ENCODE data around the gene HMCN2.

Gene HMCN2

DNA sequence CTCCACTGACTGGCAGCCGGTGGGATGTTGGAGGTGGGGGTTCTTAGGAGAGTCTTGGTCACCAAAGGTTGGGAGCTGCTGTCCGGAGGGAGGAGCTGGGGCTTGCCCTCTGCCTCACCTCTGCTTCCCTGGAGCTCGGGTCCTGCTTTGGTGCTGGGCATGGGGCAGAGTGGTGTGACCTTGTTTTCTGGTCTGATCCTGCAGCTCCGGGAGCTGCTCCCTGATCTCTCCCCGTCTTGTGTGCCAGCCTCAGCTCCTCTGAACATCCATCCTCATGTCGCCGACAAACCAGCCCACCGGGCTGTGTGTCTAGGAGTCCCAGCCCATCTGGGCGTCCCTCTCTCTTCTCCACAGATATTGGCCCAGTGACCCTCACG lies 18.7 kb downstream of the HMCN2 start:
- Histone ChIP-seq H3K36me3 (ENCODE audit: insufficient read depth, low read length) (no peaks in the 10 kb centered on the region), H3K27ac (ENCODE audit: low read depth, low read length) (no peak overlapping the region), H3K4me3 (ENCODE audit: low read depth, low read length) (no peak overlapping the region), H3K79me2 (ENCODE audit: control insufficient read depth, insufficient read depth, low read length, unreplicated experiment) (no peaks in the 10 kb centered on the region), H2AFZ (ENCODE audit: low read length, unreplicated experiment) (no peak overlapping the region), H3K4me1 (ENCODE audit: control insufficient read depth, insufficient read depth, low read length, unreplicated experiment) (no peaks in the 10 kb centered on the region), H3K27me3 (ENCODE audit: insufficient read depth, low read length) (peaks cover 44% of the 10 kb centered on the region)

DNA sequence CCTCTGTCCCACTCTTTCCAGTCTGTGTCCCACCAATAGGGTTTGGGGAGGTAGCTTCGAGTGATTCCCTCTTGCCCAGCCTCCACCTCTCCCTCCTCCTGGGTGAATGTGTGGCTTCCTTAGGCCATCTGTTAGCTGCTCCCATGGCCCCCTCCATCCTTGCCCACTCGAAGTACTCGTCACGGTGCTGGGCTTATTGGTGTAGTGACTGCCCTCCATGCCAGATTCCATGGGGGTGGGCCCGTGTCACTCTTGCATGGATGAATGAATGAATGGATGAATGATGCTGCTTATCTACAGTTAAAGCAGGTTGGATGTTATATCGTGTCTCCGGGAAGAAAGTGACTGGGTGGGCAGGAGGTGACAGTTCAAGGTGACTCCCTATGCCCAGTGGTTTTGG lies 19.1 kb downstream of the HMCN2 start:
- no peak overlapping the region for H3K27ac ChIP-seq (ENCODE audit: low read depth, low read length)
- H3K36me3 ChIP-seq (ENCODE audit: insufficient read depth, low read length), result no peaks in the 10 kb centered on the region
- no peaks in the 10 kb centered on the region for H3K79me2 ChIP-seq (ENCODE audit: control insufficient read depth, insufficient read depth, low read length, unreplicated experiment)
- no peak overlapping the region for H2AFZ ChIP-seq (ENCODE audit: low read length, unreplicated experiment)
- H3K4me1 ChIP-seq (ENCODE audit: control insufficient read depth, insufficient read depth, low read length, unreplicated experiment), result no peaks in the 10 kb centered on the region
- H3K27me3 ChIP-seq (ENCODE audit: insufficient read depth, low read length), result peaks cover 49% of the 10 kb centered on the region
- no peak overlapping the region for H3K4me3 ChIP-seq (ENCODE audit: low read depth, low read length)

- Histone ChIP-seq H3K27ac (ENCODE audit: low read depth, low read length) (no peak overlapping the region), H3K4me3 (ENCODE audit: low read depth, low read length) (no peak overlapping the region), H3K4me1 (ENCODE audit: control insufficient read depth, insufficient read depth, low read length, unreplicated experiment) (no peaks in the 10 kb centered on the region), H3K79me2 (ENCODE audit: control insufficient read depth, insufficient read depth, low read length, unreplicated experiment) (no peaks in the 10 kb centered on the region), H3K27me3 (ENCODE audit: insufficient read depth, low read length) (peaks cover 55% of the 10 kb centered on the region), H3K36me3 (ENCODE audit: insufficient read depth, low read length) (no peaks in the 10 kb centered on the region), H2AFZ (ENCODE audit: low read length, unreplicated experiment) (no peak overlapping the region)
Measured at GRCh38 chr9:130285271-130285670, 19.7 kb downstream of the HMCN2 start.

DNA sequence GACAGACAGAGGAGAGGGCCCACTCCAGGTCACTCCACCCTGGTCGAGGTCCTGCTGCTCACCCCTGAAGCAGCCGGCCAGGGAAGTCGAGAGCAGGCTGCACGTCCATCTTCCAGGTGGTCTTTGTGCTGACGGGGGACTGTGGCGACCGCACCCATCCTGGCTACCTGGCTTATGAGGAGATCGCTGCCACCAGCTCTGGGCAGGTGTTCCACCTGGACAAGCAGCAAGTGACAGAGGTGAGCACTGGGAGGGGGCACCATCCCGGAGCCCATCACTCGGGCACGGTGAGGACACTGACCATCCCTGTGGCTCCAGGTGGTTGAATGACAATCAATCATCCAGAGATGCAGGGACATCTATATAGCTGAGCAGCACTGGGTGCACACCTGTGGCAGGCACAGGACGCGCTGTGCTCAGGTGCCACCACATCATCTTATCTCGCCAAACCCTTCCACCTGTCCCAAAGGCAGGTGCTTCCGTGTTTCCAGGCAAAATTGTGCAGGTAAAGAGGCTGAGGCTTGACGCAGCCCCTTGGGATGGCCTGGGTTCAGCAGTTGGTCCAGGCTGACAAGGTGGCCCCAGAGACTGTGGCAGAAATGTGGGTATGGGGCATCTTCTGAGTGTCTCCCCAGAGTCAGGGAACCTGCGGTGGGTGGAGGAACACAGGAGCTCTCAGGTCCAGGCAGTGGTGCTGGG lies 20.7 kb downstream of the HMCN2 start:
- Histone ChIP-seq H3K36me3 (ENCODE audit: insufficient read depth, low read length) (no peaks in the 10 kb centered on the region), H3K79me2 (ENCODE audit: control insufficient read depth, insufficient read depth, low read length, unreplicated experiment) (no peaks in the 10 kb centered on the region), H2AFZ (ENCODE audit: low read length, unreplicated experiment) (no peak overlapping the region), H3K27ac (ENCODE audit: low read depth, low read length) (no peak overlapping the region), H3K27me3 (ENCODE audit: insufficient read depth, low read length) (peaks cover 64% of the 10 kb centered on the region), H3K4me1 (ENCODE audit: control insufficient read depth, insufficient read depth, low read length, unreplicated experiment) (no peaks in the 10 kb centered on the region), H3K4me3 (ENCODE audit: low read depth, low read length) (no peak overlapping the region)

DNA sequence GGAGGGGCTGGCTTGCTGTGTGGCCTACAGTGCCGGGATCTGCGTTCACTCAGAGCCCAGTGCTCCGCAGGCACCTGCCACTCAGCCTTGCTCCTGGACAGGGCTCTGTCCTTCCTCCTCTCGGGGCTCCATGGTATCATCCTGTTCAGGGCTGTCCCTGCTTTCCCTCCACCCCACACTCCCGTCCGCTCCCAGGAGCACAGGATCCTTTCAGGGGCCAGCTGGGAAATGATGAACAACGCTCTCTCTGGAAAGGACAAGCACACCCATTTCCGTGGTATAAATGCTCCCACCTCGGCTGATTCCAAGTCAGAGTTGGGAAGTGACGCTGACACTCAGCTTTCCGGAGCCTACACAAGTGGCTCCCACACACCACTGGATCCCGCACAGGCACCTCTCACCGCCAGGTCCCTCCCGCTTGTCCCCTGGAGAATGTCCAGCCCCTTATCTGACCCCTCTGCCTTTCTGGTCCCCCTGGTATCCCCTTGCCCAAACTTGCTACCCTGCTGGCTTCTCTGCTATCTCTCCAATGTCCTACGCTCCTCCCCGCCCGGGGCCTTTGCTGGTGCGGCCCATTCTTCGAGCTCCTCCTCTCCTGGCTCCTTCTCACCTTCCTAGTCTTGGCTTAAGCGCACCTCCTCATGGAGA lies 21.3 kb downstream of the HMCN2 start:
- Histone ChIP-seq H3K27ac (ENCODE audit: low read depth, low read length) (no peak overlapping the region), H3K36me3 (ENCODE audit: insufficient read depth, low read length) (no peaks in the 10 kb centered on the region), H3K79me2 (ENCODE audit: control insufficient read depth, insufficient read depth, low read length, unreplicated experiment) (no peaks in the 10 kb centered on the region), H3K27me3 (ENCODE audit: insufficient read depth, low read length) (peaks cover 71% of the 10 kb centered on the region), H3K4me1 (ENCODE audit: control insufficient read depth, insufficient read depth, low read length, unreplicated experiment) (no peaks in the 10 kb centered on the region), H3K4me3 (ENCODE audit: low read depth, low read length) (no peak overlapping the region), H2AFZ (ENCODE audit: low read length, unreplicated experiment) (no peak overlapping the region)

GRCh38 chr9:130287736-130288135 lies 22.2 kb downstream of the HMCN2 start:
- Histone ChIP-seq H3K4me1 (ENCODE audit: control insufficient read depth, insufficient read depth, low read length, unreplicated experiment) (no peaks in the 10 kb centered on the region), H3K4me3 (ENCODE audit: low read depth, low read length) (no peak overlapping the region), H3K79me2 (ENCODE audit: control insufficient read depth, insufficient read depth, low read length, unreplicated experiment) (no peaks in the 10 kb centered on the region), H3K36me3 (ENCODE audit: insufficient read depth, low read length) (no peaks in the 10 kb centered on the region), H3K27ac (ENCODE audit: low read depth, low read length) (no peak overlapping the region), H3K27me3 (ENCODE audit: insufficient read depth, low read length) (peaks cover 79% of the 10 kb centered on the region), H2AFZ (ENCODE audit: low read length, unreplicated experiment) (no peak overlapping the region)

GRCh38 chr9:130288393-130288792 lies 22.8 kb downstream of the HMCN2 start:
- Histone ChIP-seq H3K27me3 (ENCODE audit: insufficient read depth, low read length) (peaks cover 85% of the 10 kb centered on the region), H3K4me1 (ENCODE audit: control insufficient read depth, insufficient read depth, low read length, unreplicated experiment) (no peaks in the 10 kb centered on the region), H2AFZ (ENCODE audit: low read length, unreplicated experiment) (no peak overlapping the region), H3K27ac (ENCODE audit: low read depth, low read length) (no peak overlapping the region), H3K79me2 (ENCODE audit: control insufficient read depth, insufficient read depth, low read length, unreplicated experiment) (no peaks in the 10 kb centered on the region), H3K4me3 (ENCODE audit: low read depth, low read length) (no peak overlapping the region), H3K36me3 (ENCODE audit: insufficient read depth, low read length) (no peaks in the 10 kb centered on the region)

GRCh38 chr9:130288926-130289690 lies 23.5 kb downstream of the HMCN2 start:
- Histone ChIP-seq H3K4me1 (ENCODE audit: control insufficient read depth, insufficient read depth, low read length, unreplicated experiment) (no peaks in the 10 kb centered on the region), H3K27me3 (ENCODE audit: insufficient read depth, low read length) (peaks cover 85% of the 10 kb centered on the region), H2AFZ (ENCODE audit: low read length, unreplicated experiment) (no peak overlapping the region), H3K36me3 (ENCODE audit: insufficient read depth, low read length) (no peaks in the 10 kb centered on the region), H3K79me2 (ENCODE audit: control insufficient read depth, insufficient read depth, low read length, unreplicated experiment) (no peaks in the 10 kb centered on the region), H3K4me3 (ENCODE audit: low read depth, low read length) (no peak overlapping the region), H3K27ac (ENCODE audit: low read depth, low read length) (no peak overlapping the region)

DNA sequence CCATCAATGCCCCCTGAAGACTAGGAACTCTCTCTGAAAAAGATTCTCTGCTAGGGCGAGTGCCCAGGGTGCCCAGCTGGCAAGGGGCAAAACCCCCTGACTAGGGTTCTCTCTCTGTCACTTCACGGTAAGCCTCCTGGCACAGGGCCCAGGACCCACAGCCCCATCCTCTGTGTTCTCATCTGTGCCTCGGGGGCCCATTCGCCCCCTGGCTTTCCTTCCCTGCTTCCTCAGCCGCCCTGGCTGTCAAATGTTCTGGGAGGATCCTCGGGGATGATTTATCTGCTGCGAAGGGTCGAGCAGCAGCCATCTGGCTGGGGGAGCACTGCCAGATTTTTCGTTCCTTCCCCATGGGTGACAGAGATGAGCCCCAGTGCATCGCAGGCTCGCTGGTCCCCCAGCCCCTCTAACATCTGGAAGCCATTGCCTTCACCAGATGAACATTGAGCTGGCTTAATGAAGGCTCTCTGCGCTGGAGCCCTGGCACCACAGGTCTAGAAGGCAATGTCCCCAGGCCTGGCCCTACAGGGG lies 24.2 kb downstream of the HMCN2 start:
- Histone ChIP-seq H2AFZ (ENCODE audit: low read length, unreplicated experiment) (no peak overlapping the region), H3K79me2 (ENCODE audit: control insufficient read depth, insufficient read depth, low read length, unreplicated experiment) (no peaks in the 10 kb centered on the region), H3K4me3 (ENCODE audit: low read depth, low read length) (no peak overlapping the region), H3K4me1 (ENCODE audit: control insufficient read depth, insufficient read depth, low read length, unreplicated experiment) (no peaks in the 10 kb centered on the region), H3K36me3 (ENCODE audit: insufficient read depth, low read length) (no peaks in the 10 kb centered on the region), H3K27me3 (ENCODE audit: insufficient read depth, low read length) (peaks cover 85% of the 10 kb centered on the region), H3K27ac (ENCODE audit: low read depth, low read length) (no peak overlapping the region)

- no peaks in the 10 kb centered on the region for H3K36me3 ChIP-seq (ENCODE audit: insufficient read depth, low read length)
- H2AFZ ChIP-seq (ENCODE audit: low read length, unreplicated experiment), result no peak overlapping the region
- H3K79me2 ChIP-seq (ENCODE audit: control insufficient read depth, insufficient read depth, low read length, unreplicated experiment), result no peaks in the 10 kb centered on the region
- peaks cover 86% of the 10 kb centered on the region for H3K27me3 ChIP-seq (ENCODE audit: insufficient read depth, low read length)
- H3K27ac ChIP-seq (ENCODE audit: low read depth, low read length), result no peak overlapping the region
- H3K4me1 ChIP-seq (ENCODE audit: control insufficient read depth, insufficient read depth, low read length, unreplicated experiment), result no peaks in the 10 kb centered on the region
- no peak overlapping the region for H3K4me3 ChIP-seq (ENCODE audit: low read depth, low read length)
Measured at GRCh38 chr9:130290291-130291181, 25.0 kb downstream of the HMCN2 start.
